GM18909 (cell line): ENCODE results near the gene IMMP2L.

Source experiments
- ATAC-seq: cut with Tn5 transposase; IDR thresholded peaks from one replicate; pipeline ENCODE4 v1.9.1; 2021; ENCODE audit warnings: mild to moderate bottlenecking; ENCODE audit not compliant: unreplicated experiment, poor library complexity

The IMMP2L gene

GRCh38 chr7:111068618-111069017 lies 493.7 kb downstream of the IMMP2L start:
- ATAC-seq = no peak

GRCh38 chr7:111067682-111068081 lies 494.6 kb downstream of the IMMP2L start:
- no peak for ATAC-seq

DNA sequence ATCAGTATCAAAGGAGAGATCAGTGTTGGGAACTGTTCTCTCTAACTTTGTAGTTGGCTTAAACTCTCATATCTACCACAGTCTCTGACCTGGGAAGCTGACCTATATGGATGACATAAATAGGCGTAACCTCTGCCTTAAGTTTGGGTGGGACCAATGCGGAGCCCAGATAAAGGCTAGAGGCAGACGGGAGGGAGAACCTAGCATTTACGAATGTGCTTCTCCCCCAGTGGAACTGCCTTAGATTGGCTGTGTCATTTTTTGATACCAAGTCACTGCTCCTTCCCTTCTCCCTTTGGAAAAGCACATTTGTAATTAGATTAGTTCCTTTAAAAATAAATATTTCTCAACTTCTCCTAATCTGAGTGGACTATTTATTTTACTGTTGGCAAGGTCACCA lies 495.0 kb downstream of the IMMP2L start:
- no peak for ATAC-seq

DNA sequence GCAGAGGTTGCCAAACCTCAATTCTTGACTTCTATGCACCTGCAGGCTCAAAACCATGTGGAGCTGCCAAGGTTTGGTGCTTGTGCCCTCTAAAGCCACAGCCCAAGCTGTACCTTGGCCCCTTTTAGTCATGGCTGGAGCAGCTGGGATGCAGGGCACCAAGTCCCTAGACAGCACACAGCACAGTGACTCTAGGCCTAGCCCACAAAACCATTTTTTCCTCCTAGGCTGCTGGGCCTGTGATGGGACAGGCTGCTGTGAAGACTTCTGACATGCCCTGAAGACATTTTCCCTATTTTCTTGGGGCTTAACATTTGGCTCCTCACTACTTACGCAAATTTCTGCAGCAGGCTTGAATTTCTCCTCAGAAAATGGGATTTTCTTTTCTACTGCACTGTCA lies 499.1 kb downstream of the IMMP2L start:
- no peak for ATAC-seq

GRCh38 chr7:111059833-111060232 lies 502.5 kb downstream of the IMMP2L start:
- ATAC-seq = no peak

GRCh38 chr7:111057066-111057465 lies 505.2 kb downstream of the IMMP2L start:
- ATAC-seq = no peak

DNA sequence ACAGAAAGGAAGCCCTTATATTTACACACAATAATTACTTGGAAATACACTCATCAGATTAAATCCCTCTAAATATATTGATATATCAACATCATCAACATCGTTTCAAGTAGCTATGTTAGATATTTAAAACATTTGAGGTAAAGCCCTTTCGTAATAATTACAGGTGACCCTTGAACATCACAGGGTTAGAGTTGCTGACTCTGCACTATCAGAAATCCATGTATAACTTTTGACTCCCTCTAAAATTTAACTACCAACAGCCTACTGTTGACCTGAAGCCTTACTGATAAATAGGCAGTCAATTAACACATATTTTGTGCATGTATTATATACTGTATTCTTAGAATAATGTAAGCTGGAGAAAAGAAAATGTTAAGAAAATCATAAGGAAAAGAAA lies 505.9 kb downstream of the IMMP2L start:
- ATAC-seq = no peak

GRCh38 chr7:111053035-111053434 lies 509.3 kb downstream of the IMMP2L start:
- no peak for ATAC-seq

DNA sequence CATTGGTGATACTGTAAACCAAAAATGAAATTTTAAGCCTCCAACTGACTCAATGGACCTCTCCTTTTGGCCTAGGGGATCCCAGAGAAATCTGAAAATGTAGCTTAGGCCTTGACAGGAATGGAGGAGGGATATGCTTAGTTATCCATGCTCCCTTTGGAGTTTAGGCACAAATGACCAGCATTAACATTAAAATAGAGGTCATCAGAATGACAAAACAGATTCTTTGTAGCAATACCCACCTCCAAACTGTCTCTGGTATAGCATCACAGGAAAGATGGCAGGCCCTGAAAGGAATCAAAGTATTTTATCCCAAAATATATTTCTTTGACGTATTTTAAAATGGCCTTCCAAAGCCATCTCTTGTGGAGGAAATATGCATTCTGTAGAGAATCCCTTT lies 510.5 kb downstream of the IMMP2L start:
- no peak for ATAC-seq

DNA sequence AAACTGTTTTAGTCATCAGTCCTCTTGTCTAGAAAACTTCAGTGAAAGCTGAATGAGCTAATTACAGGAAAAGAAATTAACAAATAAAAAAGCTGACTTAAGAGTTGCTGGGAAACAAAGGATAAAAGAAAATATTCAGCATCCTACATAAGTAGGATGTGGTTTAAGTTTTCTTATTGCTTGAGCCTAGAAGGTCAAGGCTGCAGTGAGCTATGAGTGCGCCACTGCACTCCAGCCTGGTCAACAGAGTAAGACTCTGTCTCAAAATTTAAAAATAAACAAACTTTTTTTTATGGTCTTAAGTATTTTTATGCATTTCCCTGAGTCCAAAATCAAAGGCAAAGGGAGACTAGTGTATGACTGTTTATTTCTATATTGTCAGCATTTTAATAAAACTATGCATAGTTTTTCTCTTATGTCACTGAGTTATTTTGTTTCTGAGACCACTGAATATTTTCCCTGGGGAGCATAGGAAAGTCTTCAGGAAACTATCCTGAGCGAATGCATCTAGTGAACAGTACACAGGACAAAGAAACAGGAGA lies 511.3 kb downstream of the IMMP2L start:
- no peak for ATAC-seq

DNA sequence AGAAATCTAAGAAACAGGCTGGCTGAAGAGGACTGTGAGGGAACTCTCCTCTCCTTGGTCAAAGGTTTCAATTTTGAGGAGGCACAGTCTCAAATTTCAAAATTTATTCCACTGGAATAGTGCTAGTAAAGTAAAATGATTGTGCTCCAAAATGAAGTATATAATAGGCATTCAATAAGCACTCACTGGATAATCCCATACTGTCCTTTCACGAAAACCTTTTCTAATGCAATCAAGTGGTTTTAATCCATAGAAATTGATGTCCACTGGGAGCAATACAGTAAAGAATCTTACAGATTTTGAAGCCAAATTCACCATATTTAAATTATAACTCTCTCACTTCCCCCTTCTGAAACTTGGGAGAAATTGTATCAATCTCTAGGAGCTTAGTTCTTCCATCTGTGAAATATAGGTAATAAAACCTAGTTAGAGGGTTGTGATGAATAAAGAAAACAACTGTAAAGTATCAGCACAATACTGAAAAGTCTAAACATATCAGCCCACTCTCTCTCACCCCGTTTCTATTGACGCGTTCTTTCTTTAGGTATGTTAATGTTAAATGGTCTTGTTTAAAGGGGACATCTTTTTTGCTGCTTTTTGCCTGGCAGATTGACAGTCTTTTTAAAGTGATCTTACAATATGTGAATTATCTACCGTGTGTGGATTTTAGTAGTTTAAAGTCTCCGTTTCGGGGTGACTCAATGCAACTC lies 512.2 kb downstream of the IMMP2L start:
- ATAC-seq = no peak

DNA sequence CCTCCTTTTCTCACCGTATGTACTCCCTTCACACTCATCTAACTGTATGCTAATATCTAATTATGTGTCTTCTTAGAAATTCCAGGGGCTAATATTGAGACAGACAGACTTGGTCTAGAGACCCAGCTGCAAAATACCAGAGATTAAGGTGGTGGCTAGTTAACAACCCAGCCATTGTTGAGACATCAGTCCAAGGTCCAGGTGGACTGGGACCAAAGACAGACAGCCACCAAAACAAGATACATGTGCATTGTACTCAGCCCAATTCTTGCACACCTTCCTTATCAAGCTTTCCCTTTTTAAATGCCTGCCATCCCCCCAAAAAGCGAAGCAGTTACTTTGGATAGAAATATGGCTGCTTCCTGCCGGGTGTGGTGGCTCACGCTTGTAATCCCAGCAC lies 514.7 kb downstream of the IMMP2L start:
- ATAC-seq = no peak

- no peak for ATAC-seq
Measured at GRCh38 chr7:111045449-111045848, 516.8 kb downstream of the IMMP2L start.

DNA sequence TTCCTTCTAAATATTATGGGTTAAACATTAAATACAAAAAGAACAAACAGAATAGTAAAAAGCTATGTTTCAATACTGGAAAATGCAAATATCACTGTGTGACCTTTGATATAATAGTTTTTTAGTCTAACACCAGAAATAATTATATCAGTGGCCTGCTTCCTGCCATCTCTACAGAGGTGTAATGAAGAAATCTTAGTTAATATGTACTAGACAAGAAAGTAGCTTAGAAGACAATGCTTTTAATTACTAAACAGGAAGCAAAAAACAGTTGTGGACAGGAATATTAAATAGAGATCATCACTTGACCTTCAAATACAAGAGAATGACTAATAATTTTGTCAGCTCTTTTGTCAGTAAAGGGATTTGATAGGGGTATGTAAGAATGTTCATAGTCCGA lies 518.7 kb downstream of the IMMP2L start:
- peak; percentile 98 for ATAC-seq

GRCh38 chr7:111042842-111043241 lies 519.5 kb downstream of the IMMP2L start:
- ATAC-seq = no peak

DNA sequence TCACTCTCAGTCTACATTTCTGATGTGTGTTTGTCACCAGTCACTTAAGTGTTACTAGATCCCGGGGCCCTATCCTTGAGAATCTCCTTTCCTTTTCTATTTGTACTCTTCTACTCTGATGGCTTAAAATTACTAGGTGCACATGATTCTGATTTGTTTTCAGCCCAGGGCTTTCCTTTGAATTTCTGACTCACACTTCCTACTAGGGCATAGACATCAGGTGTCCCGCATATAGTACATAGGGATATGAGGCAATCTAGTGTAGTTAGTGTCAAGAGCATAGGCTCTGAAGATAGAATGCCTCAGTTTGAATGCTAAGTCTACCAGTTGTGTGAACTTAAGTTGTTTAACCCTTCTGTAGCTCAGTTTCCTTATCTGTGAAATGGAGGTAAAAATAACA lies 520.7 kb downstream of the IMMP2L start:
- ATAC-seq = no peak

DNA sequence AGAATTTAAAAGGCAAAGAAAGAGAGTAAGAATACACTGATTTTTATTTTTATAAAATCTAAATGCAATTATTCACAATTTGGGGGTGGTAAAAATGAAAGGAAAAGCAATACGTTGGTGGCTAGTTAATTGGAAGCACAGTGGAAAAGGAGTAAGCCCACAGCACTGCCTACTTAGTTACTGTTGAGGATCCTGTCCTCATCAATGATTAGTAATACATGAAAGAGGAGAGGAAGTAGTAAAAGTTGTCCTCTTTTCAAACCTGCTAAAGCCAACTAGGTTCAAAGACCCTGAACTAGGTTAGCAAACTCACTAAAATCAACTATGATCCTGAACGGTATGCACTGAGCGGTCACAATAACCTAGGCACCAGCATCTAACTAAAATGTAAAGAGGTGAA lies 524.1 kb downstream of the IMMP2L start:
- no peak for ATAC-seq

- no peak for ATAC-seq
Measured at GRCh38 chr7:111031916-111032315, 530.4 kb downstream of the IMMP2L start.

DNA sequence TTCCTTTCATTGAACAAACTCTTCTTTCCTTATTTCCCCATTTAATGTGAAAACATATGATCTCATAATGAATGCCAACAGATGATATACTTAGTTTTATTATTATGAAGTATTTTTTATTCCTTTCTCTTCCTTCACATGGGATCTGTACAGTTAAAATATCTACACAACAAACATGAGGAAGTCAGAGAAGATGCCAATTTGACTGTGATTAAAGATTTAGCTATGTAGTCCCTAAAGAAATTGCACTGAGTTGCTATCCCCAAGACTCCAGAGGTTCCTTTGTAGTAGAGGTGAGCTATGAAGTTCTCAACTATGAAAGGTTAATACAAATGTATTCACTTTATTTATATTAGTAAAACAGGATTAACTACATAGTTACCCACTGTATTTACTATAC lies 532.0 kb downstream of the IMMP2L start:
- ATAC-seq = no peak

DNA sequence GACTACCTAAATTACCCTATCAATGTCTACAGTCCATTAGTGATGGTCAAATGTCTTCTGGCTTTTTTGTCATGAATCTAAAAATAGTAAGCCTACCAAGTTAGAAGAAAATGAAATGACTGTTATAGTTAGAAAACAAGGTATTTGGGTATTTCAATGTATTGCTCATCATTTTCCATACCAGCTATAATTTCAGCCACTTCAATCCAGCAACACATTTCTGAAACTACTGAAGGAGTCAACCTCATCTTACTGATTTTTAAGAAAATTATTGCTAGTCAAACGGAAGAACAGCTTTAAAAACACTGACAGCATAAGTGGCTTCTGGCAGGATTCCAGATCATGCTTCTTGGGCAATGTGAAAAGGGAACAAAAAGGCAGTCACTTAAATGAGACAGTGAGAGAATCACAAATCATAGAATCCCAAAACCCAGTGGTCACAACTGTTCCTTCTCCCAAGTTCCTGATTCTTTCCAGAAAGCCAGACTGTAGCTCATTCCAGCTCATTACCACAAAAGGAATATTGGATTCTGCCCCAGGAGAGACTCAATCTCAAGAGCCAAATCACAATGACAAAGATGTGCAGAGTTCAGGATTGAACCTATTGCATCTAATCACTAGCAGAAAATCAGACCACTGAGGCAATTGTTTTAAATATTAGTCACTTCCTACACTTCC lies 532.6 kb downstream of the IMMP2L start:
- ATAC-seq = peak; percentile 66

- peak; percentile 19 for ATAC-seq
Measured at GRCh38 chr7:111029141-111029572, 533.1 kb downstream of the IMMP2L start.

DNA sequence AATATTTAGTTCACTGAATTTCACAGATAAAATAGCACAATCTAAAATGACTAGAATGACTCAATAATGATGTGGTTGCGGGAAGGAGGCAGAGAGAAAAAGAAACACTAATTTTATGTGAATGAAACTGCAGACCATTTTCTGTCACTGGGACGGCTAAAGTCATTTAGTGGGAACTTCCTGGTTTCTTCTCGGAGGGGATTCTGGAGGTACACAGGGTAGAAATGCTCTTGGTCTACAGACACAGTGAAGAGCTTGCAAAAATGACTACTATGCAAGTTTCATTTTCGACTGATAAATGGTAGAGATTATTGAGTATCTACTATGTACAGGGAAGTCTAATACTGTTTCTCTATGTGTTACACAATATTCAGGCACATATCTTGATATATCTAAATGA lies 534.9 kb downstream of the IMMP2L start:
- no peak for ATAC-seq
